Adrenal gland (tissue), 12 donors: ENCODE results near the gene RNF187. TPM values are rescaled to one million over a fixed set of nuclear protein-coding genes. Genes with fewer than 3 reads are reported as not detected.

Source experiments
- DNase-seq, 7 donors: peaks; one replicate each; pipeline ENCODE4 v3.0.0-alpha.2; 2019 to 2020
- H3K27ac ChIP-seq, 5 donors: fragments of 200-600 bp; sonication (generic) in 4 of 5; 1 replicate in 3 of 5; 2 replicates in 2 of 5; pipeline versions ENCODE4 v1.5.1 to v1.8.0; 2016 to 2020; ENCODE audit warnings: mild to moderate bottlenecking in 1 of 5
- H3K27me3 ChIP-seq: fragments of 200-600 bp; 2 replicates; pipeline ENCODE4 v1.8.0; 2021
- H3K36me3 ChIP-seq, 2 donors: fragments of 200-600 bp; replicated peaks in 1 of 2; 1 replicate in 1 of 2; 2 replicates in 1 of 2; pipeline versions ENCODE4 v1.5.1 to v1.8.0; 2018 to 2022
- H3K4me1 ChIP-seq, 2 donors: fragments of 200-600 bp; replicated peaks in 1 of 2; 1 replicate in 1 of 2; 2 replicates in 1 of 2; pipeline versions ENCODE4 v1.5.1 to v1.8.0; 2018 to 2021
- H3K4me3 ChIP-seq, 4 donors: fragments of 200-600 bp; sonication (generic) in 3 of 4; one replicate each; pipeline ENCODE4 v1.5.1; 2016 to 2018
- H3K9me3 ChIP-seq, 3 donors: fragments of 200-600 bp; sonication (generic) in 1 of 3; replicated peaks in 1 of 3; 1 replicate in 2 of 3; 2 replicates in 1 of 3; pipeline versions ENCODE4 v1.5.1 to v1.8.0; 2016 to 2021
- CTCF ChIP-seq, 6 experiments: fragments of 450-650 bp in 4 of 6; fragments of 200-600 bp in 2 of 6; sonication (generic) in 1 of 6; IDR thresholded peaks; 1 replicate in 5 of 6; 2 replicates in 1 of 6; pipeline versions ENCODE4 v1.5.1 to v1.8.0; 2016 to 2021; ENCODE audit warnings: antibody characterized with exemption in 6 of 6, mild to moderate bottlenecking in 2 of 6, moderate library complexity in 1 of 6
- POLR2A ChIP-seq, 2 donors: fragments of 450-650 bp; IDR thresholded peaks; one replicate each; pipeline ENCODE4 v1.6.1; 2017; ENCODE audit warnings: antibody characterized with exemption in 2 of 2, mild to moderate bottlenecking in 2 of 2, moderate library complexity in 1 of 2
- WGBS, 4 donors: extraction: QIAGEN DNeasy Blood & Tissue Kit in 2 of 4; methylation state at CpG; one replicate each; pipeline versions ENCODE4 v1.1.5 to v1.1.7; 2013 to 2017; 5-methylcytosine and 5-hydroxymethylcytosine counted together
- intact Hi-C, 2 donors: fragments of 100-400 bp; cut with DNase I; formaldehyde crosslinking; loops; one replicate each; pipeline versions ENCODE4 v1.14.1 to v1.15.0; 2022 to 2023
- polyA plus RNA-seq, 3 donors: library from polyadenylated mRNA; stranded (reverse); fragments of 200-250 nt in 2 of 3; fragments of 350-450 nt in 1 of 3; fragmentation: Illumina TruSeq in 1 of 3; extraction: RNeasy Lipid Tissue Mini Kit (QIAGEN cat#74804) in 1 of 3; gene quantifications; one replicate each; pipeline ENCODE4 v1.2.3, GENCODE V29; 2013 to 2014
- total RNA-seq, 9 donors: library from RNA; depleted of rRNA in 4 of 9; stranded (reverse); fragments of >200 nt in 4 of 9; fragments of 120-200 nt in 1 of 9; fragmentation: NEBNext Ultra II Directional in 1 of 9; extraction: Animal tissue kit (Norgen Biotek cat#: 25700) in 1 of 9; gene quantifications; one replicate each; pipeline versions ENCODE4 v1.1.0 to v1.2.4, GENCODE V29; 2013 to 2023
- donor health status: healthy with polysubstance abuse.
- donor health status: Bipolar disorder and iron deficiency.
- donor health status: DM: yes; HTN: yes; CAD: no.
- donor health status: DM: no; HTN: no; CAD: no.
- donor health status: DM: no; HTN: no; CAD: no.
- donor health status: DM: yes; HTN: yes; CAD: no.

RNF187 gene
- total and polyA plus RNA-seq, 12 donors, result 21.9 to 306 (median 149) TPM

GRCh38 chr1:228541725-228542124, 54.5 kb downstream of the RNF187 start:
- Histone ChIP-seq H3K4me3 (no peak overlapping the region), H3K27ac (no peak overlapping the region), H3K4me1 (no peaks in the 10 kb centered on the region), H3K27me3 (peaks cover 4% of the 10 kb centered on the region), H3K9me3 (no peaks in the 10 kb centered on the region), H3K36me3 (no peaks in the 10 kb centered on the region)
- TF ChIP-seq POLR2A (IDR thresholded peaks at IDR 0.05), result no peak
- TF ChIP-seq CTCF (IDR thresholded peaks at IDR 0.05), result no peak
- intact Hi-C loops, result no loop called here
- no peak for DNase-seq
- 57 to 84% (median 76%) methylated on average over 3 to 4 of the region's 4 CpGs for WGBS, 4 donors

DNA sequence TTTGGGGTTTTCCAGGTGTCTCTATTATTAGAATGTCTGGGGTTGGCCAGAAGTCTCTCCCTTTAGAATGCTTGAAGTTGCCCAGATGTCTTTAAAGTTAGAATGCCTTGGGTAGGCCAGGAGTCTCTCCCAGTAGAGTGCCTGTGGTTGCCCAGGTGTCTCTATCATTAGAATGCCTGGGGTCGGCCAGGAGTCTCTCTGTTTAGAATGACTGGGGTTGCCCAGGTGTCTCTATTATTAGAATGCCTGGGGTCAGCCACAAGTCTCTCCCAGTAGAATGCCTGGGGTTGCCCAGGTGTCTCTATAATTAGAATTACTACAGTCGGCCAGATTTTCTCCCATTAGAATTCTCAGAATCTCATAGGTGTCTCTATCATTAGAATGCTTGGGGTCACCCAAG, 55.2 kb downstream of the RNF187 start:
- no peak for DNase-seq
- no peak overlapping the region for H3K27ac ChIP-seq
- H3K4me3 ChIP-seq, result no peak overlapping the region
- H3K4me1 ChIP-seq, result no peaks in the 10 kb centered on the region
- H3K27me3 ChIP-seq, result peaks cover 4% of the 10 kb centered on the region
- H3K36me3 ChIP-seq, result no peaks in the 10 kb centered on the region
- TF ChIP-seq POLR2A (IDR thresholded peaks at IDR 0.05) (no peak), CTCF (IDR thresholded peaks at IDR 0.05) (no peak)
- intact Hi-C loops, result no loop called here
- WGBS, 4 donors, result 40 to 83% (median 70%) methylated on average over 1 to 2 of the region's 2 CpGs
- no peaks in the 10 kb centered on the region for H3K9me3 ChIP-seq

DNA sequence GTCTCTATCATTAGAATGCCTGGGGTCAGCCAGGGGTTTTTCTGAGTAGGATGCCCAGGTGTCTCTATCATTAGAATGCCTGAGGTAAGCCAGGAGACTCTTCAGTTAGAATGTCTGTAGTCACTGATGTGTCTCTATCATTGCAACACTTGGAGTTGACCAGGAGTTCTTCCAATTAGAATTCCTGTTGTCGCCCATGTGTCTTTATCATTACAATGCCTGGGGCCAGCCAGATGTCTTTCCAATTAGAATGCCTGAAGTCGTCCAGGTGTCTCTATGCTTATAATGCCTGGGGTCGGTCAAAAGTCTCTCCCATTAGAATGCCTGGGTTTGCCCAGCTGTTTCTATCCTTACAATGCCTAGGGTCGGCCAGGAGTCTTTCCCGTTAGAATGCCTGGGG, 55.8 kb downstream of the RNF187 start:
- no peak for DNase-seq
- intact Hi-C loops, result no loop called here
- no peak for TF ChIP-seq CTCF (IDR thresholded peaks at IDR 0.05)
- TF ChIP-seq POLR2A (IDR thresholded peaks at IDR 0.05), result no peak
- H3K9me3 ChIP-seq, result no peaks in the 10 kb centered on the region
- no peak overlapping the region for H3K27ac ChIP-seq
- H3K4me3 ChIP-seq, result no peak overlapping the region
- H3K36me3 ChIP-seq, result no peaks in the 10 kb centered on the region
- WGBS, 4 donors, result 50 to 78% (median 63%) methylated on average over 5 of the region's 5 CpGs
- H3K4me1 ChIP-seq, result no peaks in the 10 kb centered on the region
- H3K27me3 ChIP-seq, result peaks cover 4% of the 10 kb centered on the region

DNA sequence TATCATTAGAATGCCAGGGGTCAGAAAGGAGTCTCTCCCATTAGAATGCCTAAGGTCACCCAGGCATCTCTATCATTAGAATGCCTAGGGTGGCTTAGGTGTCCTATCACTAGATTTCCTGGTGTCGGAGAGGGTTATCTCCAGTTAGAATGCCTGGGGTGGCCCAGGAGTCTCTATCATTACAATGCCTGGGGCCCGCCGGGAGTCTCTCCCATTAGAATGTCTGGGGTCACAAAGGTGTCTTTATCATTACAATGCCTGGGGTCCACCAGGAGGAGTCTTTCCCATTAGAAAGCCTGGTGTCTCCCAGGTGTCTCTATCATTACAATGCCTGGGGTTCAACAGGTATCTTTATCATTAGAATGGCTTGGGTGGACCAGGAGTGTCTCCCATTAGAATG, 56.2 kb downstream of the RNF187 start:
- H3K4me3 ChIP-seq, result no peak overlapping the region
- H3K27ac ChIP-seq, result no peak overlapping the region
- no peaks in the 10 kb centered on the region for H3K36me3 ChIP-seq
- no peak for DNase-seq
- H3K27me3 ChIP-seq, result peaks cover 4% of the 10 kb centered on the region
- TF ChIP-seq CTCF (IDR thresholded peaks at IDR 0.05), result no peak
- no peak for TF ChIP-seq POLR2A (IDR thresholded peaks at IDR 0.05)
- H3K4me1 ChIP-seq, result no peaks in the 10 kb centered on the region
- 63 to 69% (median 66%) methylated on average over 3 of the region's 3 CpGs for WGBS, 4 donors
- intact Hi-C loops, result no loop called here
- H3K9me3 ChIP-seq, result no peaks in the 10 kb centered on the region
